Left lung (tissue), 10 donors: ENCODE measurements around the gene HCFC1. TPM values are rescaled to one million over a fixed set of nuclear protein-coding genes. Genes with fewer than 3 reads are reported as not detected.

ENCODE experiments used
- ATAC-seq: fragments of 200-7000 bp; cut with Tn5 transposase; one replicate; pipeline ENCODE4 v1.9.1; 2020; ENCODE audit warnings: moderate library complexity
- DNase-seq, 4 donors: peaks; one replicate each; pipeline ENCODE4 v3.0.0-alpha.2; 2013 to 2020
- H3K27ac ChIP-seq, 2 donors: fragments of 200-600 bp; sonication (generic) in 1 of 2; one replicate each; pipeline versions ENCODE4 v1.5.0 to v1.8.0; 2020 to 2021
- H3K27me3 ChIP-seq, 2 donors: fragments of 200-600 bp; sonication (generic) in 1 of 2; one replicate each; pipeline versions ENCODE4 v1.5.0 to v1.8.0; 2020 to 2021
- H3K36me3 ChIP-seq, 2 donors: fragments of 200-600 bp; sonication (generic) in 1 of 2; one replicate each; pipeline versions ENCODE4 v1.5.0 to v1.8.0; 2020 to 2021
- H3K4me1 ChIP-seq, 2 donors: fragments of 200-600 bp; one replicate each; pipeline ENCODE4 v1.8.0; 2021
- H3K4me3 ChIP-seq, 2 donors: fragments of 200-600 bp; sonication (generic) in 1 of 2; one replicate each; pipeline versions ENCODE4 v1.5.0 to v1.8.0; 2020 to 2021; ENCODE audit warnings: mild to moderate bottlenecking in 1 of 2
- H3K9me3 ChIP-seq, 2 donors: fragments of 200-600 bp; sonication (generic) in 1 of 2; one replicate each; pipeline versions ENCODE4 v1.5.0 to v1.8.0; 2020 to 2021
- CTCF ChIP-seq, 2 donors: fragments of 200-600 bp; sonication (generic) in 1 of 2; IDR thresholded peaks; one replicate each; pipeline versions ENCODE4 v1.5.0 to v1.8.0; 2021; ENCODE audit warnings: antibody characterized with exemption in 2 of 2
- intact Hi-C, 2 donors: fragments of 100-400 bp; cut with DNase I; formaldehyde crosslinking; loops; one replicate each; pipeline versions ENCODE4 v1.11.2 to v1.14.2; 2022
- polyA plus RNA-seq, 6 donors: library from polyadenylated mRNA; unstranded; fragments of 120-200 nt; gene quantifications; one replicate each; pipeline ENCODE4 v1.2.1, GENCODE V29; 2013; ENCODE audit not compliant: insufficient read length in 6 of 6
- total RNA-seq, 2 donors: library from RNA; stranded (reverse); fragmentation: NEBNext Ultra II Directional; extraction: Animal tissue kit (Norgen Biotek cat#: 25700); gene quantifications; one replicate each; pipeline ENCODE4 v1.2.1, GENCODE V29; 2021
- donor health status: DM: no; HTN: yes; CAD: no.
- donor health status: DM: no; HTN: no; CAD: no.

HCFC1 gene
- total and polyA plus RNA-seq, 8 donors, result 28.4 to 58.1 (median 43.9) TPM

GRCh38 chrX:153906126-153906917 lies 65.3 kb downstream of the HCFC1 start:
- intact Hi-C loops, result no loop called here
- no peak overlapping the region for H3K27ac ChIP-seq
- peaks cover 0 to 23% of the 10 kb centered on the region in 2 donors for H3K4me1 ChIP-seq
- TF ChIP-seq CTCF (IDR thresholded peaks at IDR 0.05), result no peak
- no peaks in the 10 kb centered on the region for H3K27me3 ChIP-seq
- peak in 1 of 4 donors; percentile 8 for DNase-seq
- no peak for ATAC-seq
- no peaks in the 10 kb centered on the region for H3K9me3 ChIP-seq
- no peak overlapping the region for H3K4me3 ChIP-seq
- peaks cover 0 to 41% of the 10 kb centered on the region in 2 donors for H3K36me3 ChIP-seq

GRCh38 chrX:153905481-153906095 lies 66.0 kb downstream of the HCFC1 start:
- Histone ChIP-seq H3K36me3 (peaks cover 0 to 37% of the 10 kb centered on the region in 2 donors), H3K27ac (no peak overlapping the region), H3K4me3 (no peak overlapping the region), H3K27me3 (no peaks in the 10 kb centered on the region), H3K4me1 (peaks cover 0 to 29% of the 10 kb centered on the region in 2 donors), H3K9me3 (no peaks in the 10 kb centered on the region)
- peak in 1 of 4 donors; percentile 59 for DNase-seq
- no peak for TF ChIP-seq CTCF (IDR thresholded peaks at IDR 0.05)
- intact Hi-C loops, result no loop called here
- no peak for ATAC-seq

GRCh38 chrX:153903991-153904957 lies 67.3 kb downstream of the HCFC1 start, which contains the start of gene AVPR2:
Gene AVPR2, plus strand, starts transcription at chrX:153904673. Its CDS starts 473 bp downstream, at chrX:153905146.
- TF ChIP-seq CTCF (IDR thresholded peaks at IDR 0.05), result no peak
- H3K27ac ChIP-seq, result peak within 1 kb of the TSS in 1 of 2 donors; percentile 37

GRCh38 chrX:153903238-153903980 lies 68.2 kb downstream of the HCFC1 start:
- DNase-seq (peak in 1 of 4 donors; percentile 71), ATAC-seq (peak; percentile 33)
- Histone ChIP-seq H3K4me3 (no peak overlapping the region), H3K9me3 (no peaks in the 10 kb centered on the region), H3K4me1 (peaks cover 0 to 32% of the 10 kb centered on the region in 2 donors), H3K27ac (peak overlapping the region in 1 of 2 donors; percentile 37), H3K27me3 (no peaks in the 10 kb centered on the region), H3K36me3 (peaks cover 0 to 15% of the 10 kb centered on the region in 2 donors)
- no peak for TF ChIP-seq CTCF (IDR thresholded peaks at IDR 0.05)
- intact Hi-C loops, result no loop called here

More at GRCh38 chrX:153903991-153904957, 67.3 kb downstream of the HCFC1 start, which contains the start of gene AVPR2:
- DNase-seq, result no peak
- Histone ChIP-seq H3K9me3 (no peaks in the 10 kb centered on the region), H3K27me3 (no peaks in the 10 kb centered on the region), H3K4me3 (no peak within 1 kb of the TSS), H3K4me1 (peaks cover 0 to 32% of the 10 kb centered on the region in 2 donors), H3K36me3 (peaks cover 0 to 24% of the 10 kb centered on the region in 2 donors)
- no peak for ATAC-seq
- intact Hi-C loops, result no loop called here
